ENCODE measurements around the gene ADAMTS6.

- TF ChIP-seq CTCF (IDR thresholded peaks at IDR 0.05) = no peak
- no peak for TF ChIP-seq POLR2A (IDR thresholded peaks at IDR 0.05)
Observed at GRCh38 chr5:65141493-65141892, 340.2 kb downstream of the ADAMTS6 start.

Data from esophagus squamous epithelium (tissue), 4 donors.